Muscle of leg (tissue), 11 donors: ENCODE measurements around the gene COL4A1. TPM values are rescaled to one million over a fixed set of nuclear protein-coding genes. Genes with fewer than 3 reads are reported as not detected.

Experiments used
- DNase-seq: peaks from one replicate; pipeline ENCODE4 v3.0.0; 2013
- H3K27ac ChIP-seq: one replicate; pipeline ENCODE4 v1.5.1; 2013; ENCODE audit warnings: mild to moderate bottlenecking, low read length, control low read depth
- H3K27me3 ChIP-seq: one replicate; pipeline ENCODE4 v1.6.1; 2013; ENCODE audit warnings: low read length; ENCODE audit not compliant: control insufficient read depth, insufficient read depth
- H3K36me3 ChIP-seq: one replicate; pipeline ENCODE4 v1.6.1; 2013; ENCODE audit warnings: low read length; ENCODE audit not compliant: control insufficient read depth, insufficient read depth
- H3K4me1 ChIP-seq: one replicate; pipeline ENCODE4 v1.6.1; 2013; ENCODE audit warnings: low read length; ENCODE audit not compliant: control insufficient read depth, insufficient read depth
- H3K4me3 ChIP-seq: one replicate; pipeline ENCODE4 v1.5.1; 2013; ENCODE audit warnings: low read length, control low read depth
- H3K9me3 ChIP-seq: replicated peaks from 2 replicates; pipeline ENCODE4 v1.6.1; 2013; ENCODE audit warnings: low read depth, low read length; ENCODE audit not compliant: control insufficient read depth
- WGBS: methylation state at CpG from one replicate; pipeline ENCODE4 v1.1.5; 2013; ENCODE audit warnings: missing lambda C conversion rate; ENCODE audit not compliant: insufficient coverage; 5-methylcytosine and 5-hydroxymethylcytosine counted together
- polyA plus RNA-seq, 8 donors: library from polyadenylated mRNA; unstranded; fragments of 120-200 nt; gene quantifications; one replicate each; pipeline versions ENCODE4 v1.2.1 to v1.2.3, GENCODE V29; 2013; ENCODE audit warnings: inconsistent platforms in 1 of 8, low replicate concordance in 1 of 8; ENCODE audit not compliant: insufficient read length in 8 of 8, insufficient read depth in 1 of 8
- total RNA-seq: library from RNA; stranded (reverse); fragments of 120-200 nt; gene quantifications from one replicate; pipeline ENCODE4 v1.2.4, GENCODE V29; 2013

Gene COL4A1
- total and polyA plus RNA-seq, 9 donors, result 583 to 861 (median 730) TPM

DNA sequence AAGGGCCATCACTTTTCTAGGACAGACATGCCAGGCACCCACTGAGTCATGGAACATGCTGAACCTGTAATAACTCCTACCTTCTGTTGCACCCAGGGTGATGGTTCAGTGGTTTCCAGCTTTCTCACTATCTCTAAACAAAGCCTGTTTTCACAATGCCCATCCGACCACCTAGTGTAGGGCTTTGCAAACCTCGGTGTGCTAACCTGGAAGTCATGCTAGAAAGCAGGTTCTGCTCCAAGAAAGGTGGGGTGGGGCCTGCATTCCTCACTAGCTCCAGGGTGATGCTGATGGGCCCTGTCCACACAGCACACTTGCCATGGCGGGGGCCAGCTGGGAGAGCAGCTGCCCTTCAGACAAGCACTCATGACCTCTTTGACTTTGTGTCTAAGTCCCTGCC is 43.6 kb upstream of the COL4A1 start:
- H3K36me3 ChIP-seq, result peaks cover 4% of the 10 kb centered on the region
- 64% methylated on average over 1 of the region's 3 CpGs for WGBS
- no peak for DNase-seq
- H3K27me3 ChIP-seq, result no peaks in the 10 kb centered on the region
- H3K27ac ChIP-seq, result peak overlapping the region; percentile 57
- no peak overlapping the region for H3K4me3 ChIP-seq
- H3K4me1 ChIP-seq, result peaks cover 68% of the 10 kb centered on the region
- no peaks in the 10 kb centered on the region for H3K9me3 ChIP-seq

DNA sequence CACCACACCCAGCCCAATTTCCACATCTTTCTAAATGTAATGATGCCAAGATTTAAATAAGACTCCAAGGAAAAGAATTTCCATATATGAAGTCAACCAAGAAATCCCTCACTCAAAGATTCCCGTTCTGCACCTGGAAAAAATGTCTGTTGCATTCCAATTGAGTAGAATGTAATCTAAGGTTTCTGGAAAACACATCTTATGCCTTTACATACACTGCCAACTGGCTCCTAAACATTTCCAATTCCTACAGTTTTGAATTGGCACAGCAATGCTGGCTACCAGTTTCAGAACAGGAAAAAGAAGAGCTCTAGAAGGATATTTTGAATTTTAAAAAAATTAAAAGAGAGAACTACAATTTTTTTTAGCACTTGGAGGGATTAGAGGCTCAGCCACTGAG is 43.1 kb upstream of the COL4A1 start:
- H3K9me3 ChIP-seq, result no peaks in the 10 kb centered on the region
- peaks cover 6% of the 10 kb centered on the region for H3K36me3 ChIP-seq
- H3K27ac ChIP-seq, result peak overlapping the region; percentile 57
- peak; percentile 89 for DNase-seq
- H3K4me1 ChIP-seq, result peaks cover 66% of the 10 kb centered on the region
- H3K4me3 ChIP-seq, result no peak overlapping the region
- no peaks in the 10 kb centered on the region for H3K27me3 ChIP-seq
- WGBS, result no CpG with 5 or more reads among the region's 1 CpG

DNA sequence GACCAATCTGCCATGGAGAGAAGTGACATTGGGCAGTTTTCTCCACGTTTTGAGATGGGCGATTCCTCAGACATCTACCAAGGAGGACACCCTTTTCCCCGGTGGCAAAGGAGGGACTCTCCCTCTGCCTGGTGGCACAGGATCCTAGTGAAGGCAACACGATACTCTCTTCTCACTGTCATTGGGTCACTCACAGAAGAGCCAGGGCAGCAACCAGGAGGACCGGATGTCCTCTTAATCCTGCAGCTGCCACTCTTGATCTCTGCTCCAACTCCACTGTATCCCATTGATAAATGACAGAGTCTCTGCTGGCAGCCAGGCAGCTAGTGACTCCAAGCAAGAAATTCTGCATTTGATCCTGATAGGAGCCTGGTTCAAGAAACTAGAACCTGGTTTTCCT is 42.3 kb upstream of the COL4A1 start:
- H3K27ac ChIP-seq, result peak overlapping the region; percentile 57
- no peaks in the 10 kb centered on the region for H3K27me3 ChIP-seq
- 91% methylated on average over 5 of the region's 5 CpGs for WGBS
- H3K4me3 ChIP-seq, result no peak overlapping the region
- peaks cover 63% of the 10 kb centered on the region for H3K4me1 ChIP-seq
- peaks cover 8% of the 10 kb centered on the region for H3K36me3 ChIP-seq
- DNase-seq, result peak; percentile 86
- H3K9me3 ChIP-seq, result no peaks in the 10 kb centered on the region

DNA sequence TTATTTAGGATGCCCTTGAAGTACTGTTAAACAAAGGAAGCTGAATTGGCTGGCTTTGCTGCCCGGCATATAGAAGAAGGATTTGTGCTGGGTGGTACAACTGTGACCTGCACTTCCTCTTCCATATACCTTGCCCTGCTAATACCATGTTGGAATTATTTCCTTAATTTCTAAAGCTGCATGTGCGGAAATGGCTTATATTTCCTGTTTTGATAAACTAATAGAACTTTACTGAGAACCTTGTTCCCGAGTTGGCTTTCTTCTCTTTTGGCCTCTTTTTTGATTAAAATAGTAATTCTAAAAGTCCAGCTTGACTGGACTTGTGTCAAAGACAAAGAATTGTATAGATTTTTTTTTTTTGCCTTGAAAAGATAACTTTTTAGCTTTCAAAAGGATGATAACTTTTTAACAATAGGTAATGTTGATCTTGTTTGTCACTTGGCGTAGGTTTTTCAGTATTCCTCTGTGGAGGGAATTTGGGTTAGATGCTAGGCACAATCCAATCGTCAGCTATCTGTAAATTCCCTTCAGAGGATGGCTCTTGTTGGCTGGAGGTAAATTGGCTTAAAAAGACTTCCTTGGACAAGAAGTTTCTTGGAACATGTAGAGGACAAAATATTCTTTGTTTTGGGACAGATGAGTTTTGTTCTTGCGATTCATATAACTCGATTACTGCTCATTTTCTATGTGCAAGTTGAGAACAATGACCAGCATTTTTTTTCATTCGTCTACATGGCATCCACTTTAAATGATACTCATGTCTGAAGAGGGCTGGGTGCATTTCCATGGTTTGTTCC is 41.5 kb upstream of the COL4A1 start:
- Histone ChIP-seq H3K36me3 (peaks cover 9% of the 10 kb centered on the region), H3K4me3 (no peak overlapping the region), H3K4me1 (peaks cover 58% of the 10 kb centered on the region), H3K27ac (peak overlapping the region; percentile 57), H3K27me3 (no peaks in the 10 kb centered on the region), H3K9me3 (no peaks in the 10 kb centered on the region)
- peak; percentile 54 for DNase-seq
- 80% methylated on average over 1 of the region's 8 CpGs for WGBS

DNA sequence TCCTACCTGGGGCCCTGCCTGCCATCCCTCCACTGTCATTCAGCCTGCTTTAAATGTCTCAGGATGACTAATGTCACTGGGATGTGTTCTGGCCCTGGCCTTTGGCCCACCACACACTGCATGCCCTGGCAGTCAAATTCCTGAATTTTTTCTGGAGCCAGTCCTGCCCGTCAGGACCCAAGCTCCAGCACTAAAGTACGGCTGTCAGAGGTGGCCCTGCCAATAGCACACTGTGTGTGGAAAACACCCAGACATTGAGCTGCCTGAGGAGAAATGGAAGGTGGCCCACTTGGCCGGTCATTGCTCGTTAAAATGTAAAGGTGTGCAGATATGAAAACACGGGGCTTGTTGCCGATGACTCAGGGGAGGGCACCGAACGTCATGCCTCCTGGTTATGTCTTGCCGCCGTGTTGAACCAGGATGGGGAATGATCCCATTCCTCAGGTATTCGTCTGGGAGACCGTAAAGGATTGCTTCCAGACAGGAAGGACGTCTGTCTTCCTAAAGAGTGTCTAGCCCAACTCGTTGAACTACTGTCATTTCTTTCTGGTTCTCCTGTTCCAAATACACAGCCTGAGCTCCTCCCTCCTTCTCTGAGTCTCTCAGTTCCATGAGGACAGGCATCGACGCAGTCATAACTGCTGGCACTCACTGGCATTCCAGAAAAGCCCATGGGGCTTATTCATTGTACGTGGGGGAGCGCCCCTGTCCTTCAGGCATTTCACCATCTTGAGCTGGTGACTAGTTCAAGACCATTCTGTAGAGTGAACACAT is 40.8 kb upstream of the COL4A1 start:
- H3K27ac ChIP-seq, result peak overlapping the region; percentile 57
- 48% methylated on average over 16 of the region's 18 CpGs for WGBS
- DNase-seq, result peak; percentile 53
- H3K4me3 ChIP-seq, result no peak overlapping the region
- H3K4me1 ChIP-seq, result peaks cover 53% of the 10 kb centered on the region
- H3K36me3 ChIP-seq, result peaks cover 10% of the 10 kb centered on the region
- H3K9me3 ChIP-seq, result no peaks in the 10 kb centered on the region
- H3K27me3 ChIP-seq, result no peaks in the 10 kb centered on the region

DNA sequence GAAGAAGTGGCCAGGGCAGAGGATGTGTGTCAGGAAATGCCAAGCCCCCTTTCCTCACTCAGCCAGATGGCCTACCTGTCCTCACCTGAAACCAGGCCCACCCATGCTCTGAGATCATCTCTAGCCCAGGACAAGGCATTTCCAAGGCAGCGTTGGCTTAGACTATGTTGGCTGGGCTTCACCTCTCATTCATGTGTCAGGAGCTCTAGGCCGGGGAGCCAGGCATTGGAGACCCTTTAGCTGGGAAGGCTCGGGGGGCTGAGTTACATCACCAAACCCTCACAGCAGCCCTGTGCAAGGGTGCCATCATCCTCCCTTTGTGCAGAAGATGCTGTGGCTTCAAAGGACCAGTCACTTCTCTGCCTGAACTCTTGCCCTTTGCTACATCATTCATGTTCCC is 40.1 kb upstream of the COL4A1 start:
- 100% methylated on average over 1 of the region's 3 CpGs for WGBS
- Histone ChIP-seq H3K27ac (peak overlapping the region; percentile 57), H3K27me3 (no peaks in the 10 kb centered on the region), H3K4me1 (peaks cover 48% of the 10 kb centered on the region), H3K4me3 (no peak overlapping the region), H3K9me3 (no peaks in the 10 kb centered on the region), H3K36me3 (peaks cover 10% of the 10 kb centered on the region)
- no peak for DNase-seq

DNA sequence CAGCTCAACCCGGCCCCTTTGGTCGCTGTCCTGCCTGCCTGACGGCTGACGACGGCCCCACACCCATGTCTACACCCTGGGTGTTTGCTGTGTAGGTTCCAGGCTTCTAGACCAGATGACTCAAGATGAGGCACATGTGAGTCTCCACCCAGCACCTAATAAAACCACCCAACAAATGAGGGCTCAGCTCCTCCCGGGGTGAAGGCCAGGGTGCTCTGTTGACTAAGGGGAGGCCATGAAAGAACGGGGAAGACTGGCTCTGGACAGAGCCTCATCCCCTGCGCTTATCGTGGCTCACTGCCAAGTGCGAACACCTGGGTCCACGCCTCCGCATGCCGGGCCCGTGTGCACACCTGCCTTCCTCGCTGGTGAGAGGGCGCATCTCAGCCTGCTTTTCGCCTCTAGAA is 39.7 kb upstream of the COL4A1 start:
- no peak for DNase-seq
- no peak overlapping the region for H3K27ac ChIP-seq
- peaks cover 47% of the 10 kb centered on the region for H3K4me1 ChIP-seq
- whole genome bisulfite sequencing, result 89% methylated on average over 13 of the region's 17 CpGs
- H3K36me3 ChIP-seq, result peaks cover 8% of the 10 kb centered on the region
- H3K9me3 ChIP-seq, result no peaks in the 10 kb centered on the region
- no peak overlapping the region for H3K4me3 ChIP-seq
- H3K27me3 ChIP-seq, result no peaks in the 10 kb centered on the region

DNA sequence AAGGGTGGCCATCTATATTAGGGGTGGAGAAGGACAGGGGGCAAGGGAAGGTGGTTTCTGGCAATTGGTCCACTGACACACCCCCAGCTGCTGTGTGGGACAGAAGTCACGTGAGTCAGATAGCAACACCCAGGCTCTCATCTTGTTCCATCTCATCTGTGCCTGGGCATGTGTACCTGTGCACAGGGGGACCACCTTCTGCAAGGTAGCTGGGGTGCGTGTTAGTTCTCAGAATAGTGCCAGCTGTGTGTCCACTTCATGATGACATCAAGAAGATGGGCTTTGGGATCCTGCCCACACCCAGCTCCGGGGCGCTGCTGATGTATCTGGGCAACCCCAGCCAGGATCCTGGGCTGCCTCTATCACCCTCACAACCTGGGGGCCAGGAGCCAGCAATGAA is 38.7 kb upstream of the COL4A1 start:
- Histone ChIP-seq H3K27me3 (no peaks in the 10 kb centered on the region), H3K4me3 (no peak overlapping the region), H3K4me1 (peaks cover 54% of the 10 kb centered on the region), H3K9me3 (no peaks in the 10 kb centered on the region), H3K27ac (no peak overlapping the region), H3K36me3 (peaks cover 8% of the 10 kb centered on the region)
- no peak for DNase-seq
- no CpG with 5 or more reads among the region's 4 CpGs for WGBS

DNA sequence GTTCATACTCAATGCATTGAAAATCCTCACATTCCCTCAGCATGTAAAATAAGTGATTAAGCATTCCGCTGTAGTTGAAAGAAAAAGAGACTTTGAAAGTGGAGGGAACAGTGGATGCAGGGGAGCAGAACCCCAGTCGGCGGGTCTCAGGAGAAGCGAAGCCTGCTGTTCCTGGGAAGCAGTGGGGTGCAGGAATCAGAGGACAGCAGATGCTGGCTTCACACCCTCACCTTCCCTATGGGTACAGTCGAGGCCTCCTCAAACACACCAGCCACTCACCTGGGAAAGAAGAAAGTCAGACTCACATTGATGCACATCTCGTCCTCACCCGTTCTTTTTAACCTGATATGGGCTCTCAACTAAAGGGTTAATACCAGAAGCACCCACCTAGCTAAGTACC is 38.3 kb upstream of the COL4A1 start:
- Histone ChIP-seq H3K9me3 (no peaks in the 10 kb centered on the region), H3K27ac (no peak overlapping the region), H3K36me3 (peaks cover 10% of the 10 kb centered on the region), H3K4me3 (no peak overlapping the region), H3K27me3 (no peaks in the 10 kb centered on the region), H3K4me1 (peaks cover 54% of the 10 kb centered on the region)
- no peak for DNase-seq
- no CpG with 5 or more reads among the region's 7 CpGs for WGBS

DNA sequence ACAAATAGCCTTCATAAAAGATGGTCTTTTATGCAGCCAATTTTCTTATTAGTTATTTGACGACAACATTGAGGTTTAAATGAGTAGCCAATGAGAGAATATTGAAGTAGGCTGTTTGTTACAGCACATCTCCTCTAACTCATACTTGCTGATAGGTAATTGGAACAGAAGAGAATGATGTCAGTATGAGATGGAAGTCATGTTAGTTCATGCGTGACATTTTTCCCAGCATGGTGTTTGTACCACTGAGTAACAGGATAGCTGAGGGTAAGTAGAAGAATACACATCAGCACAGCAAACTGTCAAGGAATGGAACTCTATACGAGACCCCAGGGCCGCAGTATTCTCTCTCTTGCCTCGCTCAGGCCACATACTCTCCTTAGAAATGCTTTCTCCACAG is 37.4 kb upstream of the COL4A1 start:
- Histone ChIP-seq H3K36me3 (peaks cover 10% of the 10 kb centered on the region), H3K27me3 (no peaks in the 10 kb centered on the region), H3K4me3 (no peak overlapping the region), H3K9me3 (no peaks in the 10 kb centered on the region), H3K27ac (no peak overlapping the region), H3K4me1 (peaks cover 52% of the 10 kb centered on the region)
- WGBS, result 88% methylated on average over 3 of the region's 5 CpGs
- DNase-seq, result no peak
